HFFc6 (cell line): ENCODE measurements around the gene IFTAP. TPM values are rescaled to one million over a fixed set of nuclear protein-coding genes. Genes with fewer than 3 reads are reported as not detected.

Experiments
- DNase-seq: peaks from one replicate; pipeline ENCODE4 v3.0.0-alpha.2; 2018
- H3K27ac Mint-ChIP-seq: 2 replicates; pipeline ENCODE4 v1.8.0; 2020; ENCODE audit warnings: mild to moderate bottlenecking, mixed read lengths
- H3K27me3 Mint-ChIP-seq: 2 replicates; pipeline ENCODE4 v1.8.0; 2021; ENCODE audit warnings: mild to moderate bottlenecking, moderate library complexity, mixed read lengths; ENCODE audit not compliant: insufficient read depth
- H3K36me3 Mint-ChIP-seq: 2 replicates; pipeline ENCODE4 v1.8.0; 2021; ENCODE audit warnings: low read depth, mixed read lengths
- H3K4me1 Mint-ChIP-seq: 2 replicates; pipeline ENCODE4 v1.8.0; 2020; ENCODE audit warnings: low read depth, mixed read lengths
- H3K4me3 Mint-ChIP-seq: 2 replicates; pipeline ENCODE4 v1.8.0; 2020; ENCODE audit warnings: mild to moderate bottlenecking, moderate library complexity, mixed read lengths
- H3K9me3 Mint-ChIP-seq: 2 replicates; pipeline ENCODE4 v1.8.0; 2020; ENCODE audit warnings: mild to moderate bottlenecking, mixed read lengths
- CTCF ChIP-seq: fragments of 200-600 bp; sonication (generic); IDR thresholded peaks from 2 replicates; pipeline ENCODE4 v1.5.0; 2021; ENCODE audit warnings: antibody characterized with exemption, mild to moderate bottlenecking
- total RNA-seq, 6 experiments: library from RNA; stranded (reverse); fragmentation: NEBNext Ultra II Directional; extraction: Animal tissue kit (Norgen Biotek cat#: 25700); gene quantifications; 2 replicates in 1 of 6; 3 replicates in 5 of 6; pipeline ENCODE4 v1.2.3, GENCODE V29; 2021

IFTAP gene
- total RNA-seq, 6 experiments from 2014 or later, result 14.3 to 22.2 (median 18.4) TPM

- Mint-ChIP-seq H3K4me1 (no peaks in the 10 kb centered on the region), H3K27ac (no peak overlapping the region), H3K27me3 (peaks cover 4% of the 10 kb centered on the region), H3K9me3 (no peaks in the 10 kb centered on the region), H3K36me3 (no peaks in the 10 kb centered on the region), H3K4me3 (no peak overlapping the region)
- no peak for DNase-seq
- TF ChIP-seq CTCF, result no peak
Observed at GRCh38 chr11:36688132-36688531, 93.8 kb downstream of the IFTAP start.

- Mint-ChIP-seq H3K36me3 (no peaks in the 10 kb centered on the region), H3K27ac (no peak overlapping the region), H3K27me3 (peaks cover 4% of the 10 kb centered on the region), H3K9me3 (no peaks in the 10 kb centered on the region), H3K4me3 (no peak overlapping the region), H3K4me1 (no peaks in the 10 kb centered on the region)
- no peak for DNase-seq
- no peak for TF ChIP-seq CTCF
Observed at GRCh38 chr11:36688571-36689291, 94.4 kb downstream of the IFTAP start.

- Mint-ChIP-seq H3K27ac (no peak overlapping the region), H3K4me1 (no peaks in the 10 kb centered on the region), H3K27me3 (peaks cover 8% of the 10 kb centered on the region), H3K9me3 (no peaks in the 10 kb centered on the region), H3K36me3 (no peaks in the 10 kb centered on the region), H3K4me3 (no peak overlapping the region)
- no peak for DNase-seq
- no peak for TF ChIP-seq CTCF
Observed at GRCh38 chr11:36689442-36689841, 95.1 kb downstream of the IFTAP start.

- TF ChIP-seq CTCF, result no peak
- Mint-ChIP-seq H3K36me3 (no peaks in the 10 kb centered on the region), H3K27me3 (peaks cover 21% of the 10 kb centered on the region), H3K4me3 (no peak overlapping the region), H3K27ac (no peak overlapping the region), H3K4me1 (no peaks in the 10 kb centered on the region), H3K9me3 (no peaks in the 10 kb centered on the region)
- no peak for DNase-seq
Observed at GRCh38 chr11:36692704-36693103, 98.4 kb downstream of the IFTAP start.

- Mint-ChIP-seq H3K27me3 (peaks cover 25% of the 10 kb centered on the region), H3K27ac (no peak overlapping the region), H3K4me3 (no peak overlapping the region), H3K9me3 (no peaks in the 10 kb centered on the region), H3K36me3 (no peaks in the 10 kb centered on the region), H3K4me1 (no peaks in the 10 kb centered on the region)
- no peak for TF ChIP-seq CTCF
- DNase-seq, result no peak
Observed at GRCh38 chr11:36693139-36693843, 99.0 kb downstream of the IFTAP start.
